HepG2 (cell line): ENCODE measurements around the gene TMEM44.

Experiments used
- ATRX ChIP-seq: sonication (generic); formaldehyde crosslinking; IDR thresholded peaks from 2 replicates; pipeline ENCODE4 v1.4.0; 2020; ENCODE audit warnings: missing genetic modification reagents, borderline replicate concordance
- BCL3 ChIP-seq: sonication (generic); formaldehyde crosslinking; IDR thresholded peaks from 2 replicates; pipeline ENCODE4 v1.5.1; 2020; ENCODE audit warnings: mild to moderate bottlenecking, missing genetic modification reagents, moderate library complexity
- BRCA1 ChIP-seq: sonication (generic); formaldehyde crosslinking; IDR thresholded peaks from 2 replicates; pipeline ENCODE4 v1.4.0; 2020; ENCODE audit warnings: missing genetic modification reagents
- CTCF ChIP-seq: sonication (generic); formaldehyde crosslinking; IDR thresholded peaks from 2 replicates; pipeline ENCODE4 v1.5.0; 2020; ENCODE audit warnings: mild to moderate bottlenecking, missing genetic modification reagents, moderate library complexity
- GATAD1 ChIP-seq: IDR thresholded peaks from 2 replicates; pipeline ENCODE4 v1.6.1; 2016; ENCODE audit warnings: missing genetic modification reagents, missing compliant biosample characterization
- HNF4A ChIP-seq: sonication (generic); formaldehyde crosslinking; IDR thresholded peaks from 2 replicates; pipeline ENCODE4 v1.4.0; 2020; ENCODE audit warnings: missing genetic modification reagents
- REST ChIP-seq, 2 experiments: IDR thresholded peaks; 2 replicates each; pipeline ENCODE4 v1.6.1; 2011 to 2012; ENCODE audit warnings: low read length in 2 of 2, borderline replicate concordance in 1 of 2, low read depth in 1 of 2, mild to moderate bottlenecking in 1 of 2, moderate library complexity in 1 of 2
- SRSF4 ChIP-seq: fragments of 200-400 bp; formaldehyde crosslinking; IDR thresholded peaks from one replicate; pipeline ENCODE4 v1.6.1; 2018; ENCODE audit warnings: mild to moderate bottlenecking, low read depth, low read length, moderate library complexity; ENCODE audit not compliant: poor library complexity, severe bottlenecking
- ZBTB7B ChIP-seq: sonication (generic); formaldehyde crosslinking; IDR thresholded peaks from 2 replicates; pipeline ENCODE4 v1.4.0; 2020; ENCODE audit warnings: missing genetic modification reagents
- ZNF432 ChIP-seq: sonication (generic); formaldehyde crosslinking; IDR thresholded peaks from 2 replicates; pipeline ENCODE4 v1.5.0; 2020; ENCODE audit warnings: missing genetic modification reagents, mild to moderate bottlenecking, borderline replicate concordance
- ZNF713 ChIP-seq: sonication (generic); formaldehyde crosslinking; IDR thresholded peaks from 2 replicates; pipeline ENCODE4 v1.4.0; 2020; ENCODE audit warnings: mild to moderate bottlenecking, missing genetic modification reagents
- ZNF770 ChIP-seq: sonication (generic); formaldehyde crosslinking; IDR thresholded peaks from 2 replicates; pipeline ENCODE4 v1.5.0; 2020; ENCODE audit warnings: mild to moderate bottlenecking, missing genetic modification reagents
- ZNF839 ChIP-seq: sonication (generic); formaldehyde crosslinking; IDR thresholded peaks from 2 replicates; pipeline ENCODE4 v1.4.0; 2020; ENCODE audit warnings: missing genetic modification reagents, mild to moderate bottlenecking, borderline replicate concordance

GRCh38 chr3:194632226-194632808 is 902 bp downstream of the TMEM44 start:
- TF ChIP-seq ZNF713, result no peak
- no peak for TF ChIP-seq BRCA1 (CRISPR knock-in tag)
- TF ChIP-seq REST (IDR thresholded peaks at IDR 0.05; ENCODE audit: borderline replicate concordance in 1 of 2, low read depth in 1 of 2, low read length in 2 of 2), result no peak
- no peak for TF ChIP-seq HNF4A (CRISPR knock-in tag)
- no peak for TF ChIP-seq GATAD1 (CRISPR knock-in tag)
- no peak for TF ChIP-seq BCL3
- TF ChIP-seq ZNF839, result no peak
- TF ChIP-seq SRSF4, result no peak
- no peak for TF ChIP-seq ZBTB7B (CRISPR knock-in tag)
- no peak for TF ChIP-seq ZNF432 (CRISPR knock-in tag)
- no peak for TF ChIP-seq ATRX (CRISPR knock-in tag)
- no peak for TF ChIP-seq ZNF770 (CRISPR knock-in tag)
- no peak for TF ChIP-seq CTCF (CRISPR knock-in tag)
